ENCODE data around the gene ZNF462.
"Not testable (repeated sequence)": the region's sequence is repeated elsewhere in the genome, so short reads cannot be mapped to it uniquely, and the experiment has no call there.

Gene ZNF462

GRCh38 chr9:106889061-106889590 is 26.2 kb downstream of the ZNF462 start:
- no peaks in the 10 kb centered on the region for H3K36me3 Mint-ChIP-seq (ENCODE audit: low read depth)
- H3K27me3 Mint-ChIP-seq = no peaks in the 10 kb centered on the region
- H3K4me1 Mint-ChIP-seq (ENCODE audit: low read depth) = no peaks in the 10 kb centered on the region
- H3K27ac Mint-ChIP-seq = no peak overlapping the region
- H3K9me3 Mint-ChIP-seq = no peaks in the 10 kb centered on the region
- no peak overlapping the region for H3K4me3 Mint-ChIP-seq
- no peak for DNase-seq

GRCh38 chr9:106890608-106891007 is 27.6 kb downstream of the ZNF462 start:
- no peak for DNase-seq

GRCh38 chr9:106891286-106891685 is 28.3 kb downstream of the ZNF462 start:
- Mint-ChIP-seq H3K9me3 (no peaks in the 10 kb centered on the region), H3K27me3 (no peaks in the 10 kb centered on the region), H3K4me1 (ENCODE audit: low read depth) (no peaks in the 10 kb centered on the region), H3K36me3 (ENCODE audit: low read depth) (no peaks in the 10 kb centered on the region), H3K4me3 (no peak overlapping the region), H3K27ac (no peak overlapping the region)
- DNase-seq = no peak

More at GRCh38 chr9:106890608-106891007, 27.6 kb downstream of the ZNF462 start:
- no peak overlapping the region for H3K27ac Mint-ChIP-seq
- H3K27me3 Mint-ChIP-seq = no peaks in the 10 kb centered on the region
- H3K4me3 Mint-ChIP-seq = no peak overlapping the region
- no peaks in the 10 kb centered on the region for H3K36me3 Mint-ChIP-seq (ENCODE audit: low read depth)
- H3K9me3 Mint-ChIP-seq = no peaks in the 10 kb centered on the region
- no peaks in the 10 kb centered on the region for H3K4me1 Mint-ChIP-seq (ENCODE audit: low read depth)

- no peaks in the 10 kb centered on the region for H3K27me3 Mint-ChIP-seq
- H3K9me3 Mint-ChIP-seq = no peaks in the 10 kb centered on the region
- H3K36me3 Mint-ChIP-seq (ENCODE audit: low read depth) = no peaks in the 10 kb centered on the region
- H3K4me3 Mint-ChIP-seq = no peak overlapping the region
- no peak for DNase-seq
- no peak overlapping the region for H3K27ac Mint-ChIP-seq
- no peaks in the 10 kb centered on the region for H3K4me1 Mint-ChIP-seq (ENCODE audit: low read depth)
Measured at GRCh38 chr9:106892632-106893031, 29.7 kb downstream of the ZNF462 start.

GRCh38 chr9:106893088-106893487 is 30.1 kb downstream of the ZNF462 start:
- Mint-ChIP-seq H3K9me3 (no peaks in the 10 kb centered on the region), H3K27ac (no peak overlapping the region), H3K4me1 (ENCODE audit: low read depth) (no peaks in the 10 kb centered on the region), H3K4me3 (no peak overlapping the region), H3K36me3 (ENCODE audit: low read depth) (no peaks in the 10 kb centered on the region), H3K27me3 (no peaks in the 10 kb centered on the region)
- no peak for DNase-seq

- H3K9me3 Mint-ChIP-seq = peaks cover 5% of the 10 kb centered on the region
- no peaks in the 10 kb centered on the region for H3K4me1 Mint-ChIP-seq (ENCODE audit: low read depth)
- no peaks in the 10 kb centered on the region for H3K36me3 Mint-ChIP-seq (ENCODE audit: low read depth)
- H3K4me3 Mint-ChIP-seq = no peak overlapping the region
- no peaks in the 10 kb centered on the region for H3K27me3 Mint-ChIP-seq
- DNase-seq = no peak
- H3K27ac Mint-ChIP-seq = no peak overlapping the region
Measured at GRCh38 chr9:106896695-106897094, 33.7 kb downstream of the ZNF462 start.

GRCh38 chr9:106897236-106897635 is 34.3 kb downstream of the ZNF462 start:
- no peaks in the 10 kb centered on the region for H3K36me3 Mint-ChIP-seq (ENCODE audit: low read depth)
- H3K27me3 Mint-ChIP-seq = no peaks in the 10 kb centered on the region
- H3K9me3 Mint-ChIP-seq = peaks cover 6% of the 10 kb centered on the region
- no peak for DNase-seq
- no peaks in the 10 kb centered on the region for H3K4me1 Mint-ChIP-seq (ENCODE audit: low read depth)
- no peak overlapping the region for H3K27ac Mint-ChIP-seq
- H3K4me3 Mint-ChIP-seq = no peak overlapping the region

- Mint-ChIP-seq H3K27ac (no peak overlapping the region), H3K36me3 (ENCODE audit: low read depth) (no peaks in the 10 kb centered on the region), H3K4me3 (no peak overlapping the region), H3K9me3 (peaks cover 10% of the 10 kb centered on the region), H3K27me3 (no peaks in the 10 kb centered on the region), H3K4me1 (ENCODE audit: low read depth) (no peaks in the 10 kb centered on the region)
- no peak for DNase-seq
Measured at GRCh38 chr9:106897751-106898150, 34.8 kb downstream of the ZNF462 start.

GRCh38 chr9:106900523-106900922 is 37.6 kb downstream of the ZNF462 start:
- not testable (repeated sequence) for H3K36me3 Mint-ChIP-seq (ENCODE audit: low read depth); DNase-seq; H3K4me1 Mint-ChIP-seq (ENCODE audit: low read depth); H3K27ac Mint-ChIP-seq; H3K4me3 Mint-ChIP-seq; H3K27me3 Mint-ChIP-seq
- H3K9me3 Mint-ChIP-seq = peaks cover 25% of the 10 kb centered on the region

- Mint-ChIP-seq H3K27ac (no peak overlapping the region), H3K36me3 (ENCODE audit: low read depth) (no peaks in the 10 kb centered on the region), H3K4me3 (no peak overlapping the region), H3K27me3 (no peaks in the 10 kb centered on the region), H3K9me3 (peaks cover 30% of the 10 kb centered on the region), H3K4me1 (ENCODE audit: low read depth) (no peaks in the 10 kb centered on the region)
- no peak for DNase-seq
Measured at GRCh38 chr9:106906129-106906528, 43.2 kb downstream of the ZNF462 start.

GRCh38 chr9:106911951-106912350 is 49.0 kb downstream of the ZNF462 start:
- DNase-seq = no peak
- H3K27me3 Mint-ChIP-seq = no peaks in the 10 kb centered on the region
- H3K27ac Mint-ChIP-seq = no peak overlapping the region
- H3K9me3 Mint-ChIP-seq = peaks cover 3% of the 10 kb centered on the region
- H3K4me3 Mint-ChIP-seq = no peak overlapping the region
- no peaks in the 10 kb centered on the region for H3K36me3 Mint-ChIP-seq (ENCODE audit: low read depth)
- H3K4me1 Mint-ChIP-seq (ENCODE audit: low read depth) = no peaks in the 10 kb centered on the region

- peaks cover 3% of the 10 kb centered on the region for H3K9me3 Mint-ChIP-seq
- no peak overlapping the region for H3K4me3 Mint-ChIP-seq
- no peaks in the 10 kb centered on the region for H3K27me3 Mint-ChIP-seq
- H3K36me3 Mint-ChIP-seq (ENCODE audit: low read depth) = no peaks in the 10 kb centered on the region
- H3K27ac Mint-ChIP-seq = no peak overlapping the region
- H3K4me1 Mint-ChIP-seq (ENCODE audit: low read depth) = no peaks in the 10 kb centered on the region
- DNase-seq = no peak
Measured at GRCh38 chr9:106913276-106913675, 50.3 kb downstream of the ZNF462 start.

GRCh38 chr9:106915851-106916250 is 52.9 kb downstream of the ZNF462 start:
- no peaks in the 10 kb centered on the region for H3K36me3 Mint-ChIP-seq (ENCODE audit: low read depth)
- H3K4me1 Mint-ChIP-seq (ENCODE audit: low read depth) = peaks cover 7% of the 10 kb centered on the region
- no peak for DNase-seq
- H3K4me3 Mint-ChIP-seq = no peak overlapping the region
- no peak overlapping the region for H3K27ac Mint-ChIP-seq
- no peaks in the 10 kb centered on the region for H3K9me3 Mint-ChIP-seq
- no peaks in the 10 kb centered on the region for H3K27me3 Mint-ChIP-seq

- no peak overlapping the region for H3K27ac Mint-ChIP-seq
- H3K36me3 Mint-ChIP-seq (ENCODE audit: low read depth) = no peaks in the 10 kb centered on the region
- DNase-seq = no peak
- peaks cover 15% of the 10 kb centered on the region for H3K4me1 Mint-ChIP-seq (ENCODE audit: low read depth)
- H3K27me3 Mint-ChIP-seq = no peaks in the 10 kb centered on the region
- H3K9me3 Mint-ChIP-seq = no peaks in the 10 kb centered on the region
- H3K4me3 Mint-ChIP-seq = no peak overlapping the region
Measured at GRCh38 chr9:106916466-106917235, 53.7 kb downstream of the ZNF462 start.

- Mint-ChIP-seq H3K27ac (no peak overlapping the region), H3K36me3 (ENCODE audit: low read depth) (no peaks in the 10 kb centered on the region)
- DNase-seq = no peak
Measured at GRCh38 chr9:106918825-106919509, 56.0 kb downstream of the ZNF462 start.

More at GRCh38 chr9:106918825-106919509, 56.0 kb downstream of the ZNF462 start:
- H3K9me3 Mint-ChIP-seq = no peaks in the 10 kb centered on the region
- H3K4me1 Mint-ChIP-seq (ENCODE audit: low read depth) = peaks cover 17% of the 10 kb centered on the region
- H3K4me3 Mint-ChIP-seq = no peak overlapping the region
- no peaks in the 10 kb centered on the region for H3K27me3 Mint-ChIP-seq
